IPS DF 4.7 (cell line): Measurements from ENCODE around the gene APEH.

Experiments
- DNase-seq: peaks from one replicate; pipeline ENCODE4 v3.0.0-alpha.2; 2013; ENCODE audit warnings: low spot score; ENCODE audit errors: extremely low read depth

Gene APEH

GRCh38 chr3:49723628-49724551, 49.7 kb downstream of the APEH start, which contains the start of gene GMPPB:
Gene GMPPB (minus strand): TSS chr3:49723951. CDS start chr3:49723726, 225 bp downstream.
- no peak for DNase-seq

GRCh38 chr3:49724586-49724985, 50.4 kb downstream of the APEH start:
- no peak for DNase-seq

DNA sequence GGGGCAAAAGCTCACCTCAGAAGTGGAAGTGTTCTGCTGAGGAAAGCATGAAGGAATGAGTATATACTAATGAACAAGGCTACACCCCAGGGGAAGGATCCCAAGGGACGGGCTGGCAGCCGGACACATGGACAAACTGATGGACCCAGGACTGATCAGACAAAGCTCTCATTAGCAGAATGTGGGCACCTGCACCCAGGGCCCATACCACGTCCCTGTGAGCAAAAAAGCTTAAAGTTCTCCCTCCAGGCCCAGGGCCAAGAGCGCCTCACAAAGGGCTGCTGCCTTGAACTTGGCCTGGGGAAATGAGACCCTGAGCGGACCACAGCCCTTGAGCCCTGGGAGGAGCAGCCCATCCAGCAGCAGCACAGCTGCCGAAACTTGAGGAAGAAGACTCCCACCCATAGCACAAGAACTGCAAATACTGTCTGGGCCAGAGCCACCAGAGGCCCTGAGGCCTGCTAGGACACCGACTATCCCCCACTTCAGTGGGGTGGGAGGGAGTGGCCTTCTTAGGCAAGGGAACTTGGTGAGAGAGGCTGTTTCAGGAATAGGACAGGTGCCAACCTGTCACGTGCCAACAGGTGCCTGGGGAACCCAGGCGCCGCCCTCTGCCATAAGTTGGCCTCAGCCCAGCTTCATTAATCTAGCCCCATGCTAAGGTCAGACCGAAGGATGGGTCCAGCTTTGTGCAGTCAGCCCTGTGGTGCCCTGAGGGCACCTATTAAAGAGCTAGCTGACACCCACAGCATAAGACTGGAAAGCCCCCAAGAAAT, 51.9 kb downstream of the APEH start:
- DNase-seq: no peak

GRCh38 chr3:49727154-49727923, 53.2 kb downstream of the APEH start:
- no peak for DNase-seq

DNA sequence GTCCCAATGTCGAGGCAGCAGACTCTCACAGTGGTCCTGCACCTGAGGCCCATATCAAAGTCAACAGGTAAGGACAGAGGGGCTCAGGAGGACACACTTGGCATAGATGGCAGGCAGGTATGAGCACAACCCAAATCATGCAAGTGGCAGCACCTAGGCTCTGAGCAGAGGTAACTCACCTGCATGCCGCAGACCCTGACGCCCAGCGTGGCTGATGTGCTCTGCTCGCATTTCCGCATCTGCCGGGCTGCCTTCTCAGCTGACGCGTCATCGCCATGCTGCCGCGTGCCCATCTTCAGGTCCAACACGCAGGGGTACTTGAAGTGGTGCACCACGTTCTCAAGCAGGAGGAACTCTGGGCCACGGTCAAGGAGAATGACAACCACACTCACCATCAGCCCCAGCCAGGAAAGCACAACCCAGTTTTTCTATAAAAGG, 53.8 kb downstream of the APEH start:
- DNase-seq: no peak

DNA sequence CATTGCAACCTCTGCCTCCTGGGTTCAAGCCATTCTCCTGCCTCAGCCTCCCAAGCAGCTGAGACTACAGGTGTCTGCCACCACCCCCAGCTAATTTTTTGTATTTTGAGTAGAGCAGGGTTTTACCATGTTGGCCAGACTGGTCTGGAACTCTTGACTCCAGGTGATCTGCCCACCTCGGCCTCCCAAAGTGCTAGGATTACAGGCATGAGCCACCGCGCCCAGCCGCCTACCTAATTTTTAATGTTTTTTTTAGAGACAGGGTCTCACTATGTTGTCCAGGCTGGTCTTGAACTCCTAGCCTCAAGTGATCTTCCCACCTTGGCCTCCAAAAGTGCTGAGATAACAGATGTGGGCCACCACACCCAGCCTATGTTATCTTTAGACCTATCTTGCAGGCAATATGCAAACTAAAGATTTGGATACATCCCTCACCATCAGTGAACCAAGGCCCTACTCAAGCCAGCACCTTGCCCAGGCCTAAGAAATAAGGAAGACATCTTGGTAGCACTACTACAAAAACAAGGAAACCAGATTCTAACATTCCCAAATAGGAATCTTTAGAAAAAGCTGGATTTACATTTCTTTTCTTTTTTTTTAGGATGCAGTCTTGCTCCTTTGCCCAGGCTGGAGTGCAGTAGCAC, 55.9 kb downstream of the APEH start:
- DNase-seq: no peak

DNA sequence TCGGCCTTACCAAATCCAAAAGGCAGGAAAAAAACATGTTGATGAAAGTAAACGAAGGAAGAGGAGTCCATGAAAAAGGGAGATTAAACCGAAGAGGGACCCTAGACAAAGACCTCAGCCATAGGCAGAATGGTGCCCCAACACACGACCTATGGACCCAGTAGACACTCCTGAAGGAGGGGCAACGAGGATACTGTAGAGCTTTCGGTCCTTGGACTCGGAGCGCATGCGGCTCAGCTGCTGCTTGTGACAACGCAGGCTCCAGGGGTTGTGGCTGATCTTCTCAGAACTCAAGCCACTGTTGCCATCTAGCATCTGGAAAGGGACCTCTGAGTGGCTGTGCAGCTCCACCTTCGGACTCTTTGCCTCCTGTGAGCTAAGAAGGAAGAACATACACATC, 58.4 kb downstream of the APEH start:
- no peak for DNase-seq

- no peak for DNase-seq
These were observed 59.4 kb downstream of the APEH start for GRCh38 chr3:49733551-49733950.
